NCI-H187 treated with DMSO at 0.1 percent for 48 hours (cell line): ENCODE results near the gene CD27.

ENCODE experiments used
- DNase-seq: peaks from one replicate; lab custom pipeline; 2025; lab: John Stamatoyannopoulos, UW

Gene CD27

DNA sequence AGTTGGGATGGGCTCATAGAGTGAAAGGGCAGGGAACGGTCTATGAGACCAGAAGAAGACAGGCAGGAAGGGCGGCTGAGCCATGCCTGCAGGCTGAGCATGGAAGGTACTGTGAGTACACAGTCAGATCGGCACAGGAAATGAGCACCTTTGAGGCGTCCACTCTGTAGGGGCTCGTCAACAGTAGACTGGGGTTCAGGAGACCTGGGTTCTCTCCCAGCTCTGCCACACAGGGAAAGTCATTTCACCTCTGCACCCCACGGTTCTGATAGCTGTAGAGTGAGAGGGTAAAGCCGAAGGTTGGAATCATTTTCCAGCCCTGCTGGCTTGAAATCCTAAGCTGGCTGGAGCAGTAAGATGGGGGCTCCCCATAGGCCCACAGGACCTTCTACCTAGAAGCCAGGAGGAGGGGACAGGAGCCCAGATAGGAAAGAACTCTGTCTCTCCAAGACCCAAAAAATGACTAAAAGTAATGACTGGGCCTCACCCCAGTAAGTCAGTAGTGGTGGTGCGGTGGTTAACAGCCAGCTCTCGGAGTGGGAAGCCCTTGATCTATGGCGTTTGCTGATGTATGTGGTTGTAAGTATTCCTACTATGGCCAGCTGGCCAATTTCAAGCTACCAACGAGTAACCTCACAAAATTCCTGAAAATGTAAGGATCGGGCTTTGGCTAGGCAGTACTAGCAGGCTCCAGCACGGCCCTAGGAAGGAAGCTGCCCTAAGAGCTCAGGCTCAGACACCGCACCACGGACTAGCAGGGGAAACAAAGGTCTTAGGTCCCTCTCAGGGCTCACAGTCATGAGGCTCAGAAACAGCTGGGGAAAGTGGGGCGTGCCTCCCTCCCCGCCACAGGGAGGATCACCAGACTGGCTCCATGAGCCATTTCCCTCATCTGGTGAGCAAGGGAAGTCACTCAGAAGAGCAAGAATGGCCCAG is 10.3 kb upstream of the CD27 start:
- no peak for DNase-seq

- no peak for DNase-seq
These were observed 8.6 kb upstream of the CD27 start for GRCh38 chr12:6435961-6436715.

GRCh38 chr12:6437586-6437985 is 7.2 kb upstream of the CD27 start:
- DNase-seq = no peak

DNA sequence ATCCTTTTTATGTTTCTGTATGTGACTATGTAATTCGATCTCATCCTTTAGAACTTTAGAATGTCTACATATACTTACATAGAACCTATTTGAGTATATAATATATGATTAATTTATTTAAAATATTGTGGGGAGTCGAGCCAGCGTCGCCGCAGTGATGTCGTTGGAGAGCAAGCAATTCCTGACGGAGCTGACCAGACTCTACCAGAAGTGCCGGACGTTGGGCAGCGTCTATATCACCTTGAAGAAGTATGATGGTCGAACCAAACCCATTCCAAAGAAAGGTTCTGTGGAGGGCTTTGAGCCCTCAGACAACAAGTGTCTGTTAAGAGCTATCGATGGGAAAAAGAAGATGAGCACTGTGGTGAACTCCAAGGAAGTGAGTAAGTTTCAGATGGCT is 6.4 kb upstream of the CD27 start:
- DNase-seq = no peak

DNA sequence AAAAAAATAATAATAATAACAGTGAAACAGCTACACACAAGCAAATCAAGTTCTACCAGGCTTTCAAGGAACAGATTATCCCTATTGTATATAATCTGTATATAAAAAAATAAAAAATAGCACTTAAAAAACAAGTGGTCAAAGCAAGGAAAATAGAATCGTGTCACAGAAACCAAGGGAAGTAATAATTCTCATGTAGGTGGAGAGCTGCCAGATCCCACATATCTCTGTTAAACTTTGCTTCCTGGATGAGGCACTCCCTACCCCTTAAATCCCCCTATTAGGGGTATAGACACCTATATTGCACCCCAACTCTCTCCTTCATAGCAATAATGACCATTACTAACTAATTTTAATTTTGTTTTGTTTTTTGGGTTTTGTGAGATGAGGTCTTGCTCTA is 4.4 kb upstream of the CD27 start:
- DNase-seq = no peak

- DNase-seq = no peak
These were observed 1.9 kb upstream of the CD27 start for GRCh38 chr12:6442836-6443235.

DNA sequence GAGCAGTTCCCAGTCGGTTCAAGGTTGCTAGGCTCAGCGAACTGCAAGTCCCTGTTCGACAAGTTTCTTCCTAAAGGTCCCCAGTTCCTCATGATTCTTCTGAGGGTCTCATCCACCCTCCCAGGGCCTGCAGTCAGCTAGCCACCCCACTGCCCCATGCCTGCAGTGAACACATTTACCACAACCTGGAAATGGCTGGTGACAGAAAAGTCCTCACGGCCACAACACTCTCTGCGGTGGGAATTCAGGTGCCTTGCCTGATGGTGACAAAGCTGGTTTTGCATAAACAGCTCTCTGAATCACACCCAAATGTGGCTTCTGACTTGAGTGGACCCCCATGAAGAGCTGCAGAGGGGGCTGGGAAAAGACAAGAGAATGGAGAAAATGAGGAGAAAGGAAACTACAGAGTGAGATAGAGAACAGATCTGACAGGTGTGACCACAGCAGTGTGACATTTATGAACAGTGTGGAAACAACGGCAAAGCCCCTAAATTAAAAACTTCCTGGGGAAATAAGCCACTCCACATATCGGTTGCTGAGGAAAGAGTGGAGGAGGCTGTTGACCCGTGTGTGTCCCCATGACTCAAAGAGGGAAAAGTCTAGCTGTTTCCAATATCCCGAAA is 1.3 kb upstream of the CD27 start:
- no peak for DNase-seq

DNA sequence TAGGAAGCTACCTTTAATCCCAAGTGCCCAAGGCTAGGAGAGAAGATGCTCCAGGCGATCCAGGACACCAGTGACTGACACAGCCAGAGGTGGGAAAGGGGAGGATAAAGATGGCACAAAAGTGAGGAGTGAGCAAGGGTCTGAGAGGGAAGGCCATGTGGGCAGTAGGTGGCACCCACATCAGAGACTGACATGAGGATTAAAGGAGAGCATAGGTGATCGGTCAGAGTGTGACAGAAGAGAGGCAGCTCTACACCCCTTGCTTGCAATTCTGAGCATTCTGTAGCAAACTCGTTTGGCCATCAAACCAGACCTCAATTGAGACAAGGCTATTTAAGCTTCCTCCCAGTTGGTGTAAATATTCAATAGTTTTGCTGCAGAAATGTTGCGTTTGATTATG is 724 bp upstream of the CD27 start:
- no peak for DNase-seq

GRCh38 chr12:6450091-6450868 is 5.5 kb downstream of the CD27 start:
- no peak for DNase-seq

- no peak for DNase-seq
These were observed 6.2 kb downstream of the CD27 start for GRCh38 chr12:6450869-6451347.

GRCh38 chr12:6451348-6452244 is 6.8 kb downstream of the CD27 start, which contains the start of gene TAPBPL:
TSS of gene TAPBPL (plus strand) at chr12:6452042. CDS start at chr12:6452249, 207 bp downstream.
- peak; percentile 87 for DNase-seq

DNA sequence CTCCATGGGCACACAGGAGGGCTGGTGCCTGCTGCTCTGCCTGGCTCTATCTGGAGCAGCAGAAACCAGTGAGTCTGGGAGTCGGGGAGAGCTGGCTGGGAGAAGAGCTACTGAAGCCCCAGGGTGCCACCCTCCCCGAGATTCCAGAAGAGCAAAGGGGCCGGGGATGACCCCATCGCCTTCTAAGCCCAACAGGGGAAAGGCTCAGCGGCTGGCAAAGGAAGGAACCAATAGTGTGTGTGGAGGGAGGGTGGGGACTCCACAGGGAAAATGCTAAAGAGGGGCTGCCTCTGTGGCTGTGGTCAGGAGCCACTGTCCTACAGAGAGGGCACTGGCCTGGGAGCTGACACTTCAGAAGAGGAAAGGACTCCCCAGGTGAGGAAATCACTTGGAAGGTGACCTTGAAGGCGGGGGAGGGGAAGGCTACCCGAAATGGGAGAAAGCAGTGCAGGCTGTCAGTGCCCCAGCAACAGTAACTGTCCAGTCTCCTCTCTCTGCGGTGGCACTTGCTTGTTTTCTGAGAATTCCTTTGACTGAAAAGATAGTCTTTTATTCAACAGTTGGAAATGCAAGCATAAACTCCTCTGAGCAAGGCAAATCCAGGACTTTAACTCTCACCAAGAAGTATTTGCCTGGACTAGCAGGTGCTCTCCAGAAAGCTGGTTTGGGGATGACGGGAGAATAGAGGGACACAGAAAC is 7.6 kb downstream of the CD27 start:
- DNase-seq = no peak

- no peak for DNase-seq
These were observed 8.3 kb downstream of the CD27 start for GRCh38 chr12:6452944-6453630.

DNA sequence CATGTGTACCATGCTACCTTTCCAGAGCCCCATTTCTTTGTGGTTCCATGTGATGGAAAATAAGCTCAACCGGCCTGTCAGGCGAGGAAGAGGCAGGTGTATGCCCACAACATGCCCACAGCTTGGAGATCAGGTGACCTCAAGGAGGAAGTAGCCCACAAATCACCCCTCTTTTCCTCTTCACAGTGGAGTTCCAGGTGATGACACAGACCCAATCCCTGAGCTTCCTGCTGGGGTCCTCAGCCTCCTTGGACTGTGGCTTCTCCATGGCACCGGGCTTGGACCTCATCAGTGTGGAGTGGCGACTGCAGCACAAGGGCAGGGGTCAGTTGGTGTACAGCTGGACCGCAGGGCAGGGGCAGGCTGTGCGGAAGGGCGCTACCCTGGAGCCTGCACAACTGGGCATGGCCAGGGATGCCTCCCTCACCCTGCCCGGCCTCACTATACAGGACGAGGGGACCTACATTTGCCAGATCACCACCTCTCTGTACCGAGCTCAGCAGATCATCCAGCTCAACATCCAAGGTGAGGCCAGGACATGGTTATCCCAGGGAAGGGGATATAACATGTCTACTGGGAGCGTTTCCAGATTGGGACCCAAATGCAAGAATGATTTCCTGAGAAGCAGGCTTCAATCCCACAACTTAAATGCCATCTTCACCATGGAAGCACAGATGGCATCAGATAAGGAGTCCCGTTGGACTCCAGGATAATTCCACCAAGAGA is 12.6 kb downstream of the CD27 start:
- DNase-seq = no peak

GRCh38 chr12:6458281-6459003 is 13.7 kb downstream of the CD27 start:
- DNase-seq = no peak

GRCh38 chr12:6459004-6459337 is 14.2 kb downstream of the CD27 start:
- DNase-seq = no peak

DNA sequence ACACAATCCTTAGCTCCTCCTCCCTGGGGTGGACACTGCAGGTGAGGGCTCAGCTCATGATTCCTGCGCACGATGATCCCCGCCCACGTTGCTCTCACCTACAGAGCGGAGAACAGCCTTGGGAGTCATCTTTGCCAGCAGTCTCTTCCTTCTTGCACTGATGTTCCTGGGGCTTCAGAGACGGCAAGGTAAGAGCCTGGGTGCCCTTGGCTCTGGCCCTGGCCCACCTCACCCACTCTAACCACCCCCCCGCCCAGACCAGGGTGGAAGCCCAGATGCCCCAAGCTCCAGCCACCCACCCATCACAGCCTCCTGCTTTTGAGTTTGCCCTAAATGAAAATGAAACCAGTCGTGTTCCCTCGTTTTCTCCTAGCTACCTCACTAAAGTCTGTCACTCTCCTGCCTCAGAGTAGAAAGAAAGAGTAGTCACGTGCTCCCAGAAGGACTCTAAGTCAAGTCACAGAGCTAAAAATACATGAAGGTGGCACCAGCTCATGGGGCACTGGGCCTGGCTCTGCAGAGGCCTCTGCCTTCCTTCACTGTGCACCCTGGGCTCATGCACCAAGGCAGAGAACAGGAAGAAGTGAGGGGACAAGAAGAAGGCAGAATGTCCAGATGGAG is 16.1 kb downstream of the CD27 start:
- no peak for DNase-seq
